GM10248 (cell line): ENCODE results near the gene NGEF.

ENCODE experiments used
- CTCF ChIA-PET: fragments of 300-600 bp; sonication (Branson Sonifier 250); formaldehyde crosslinking; extraction: SDS; loops from one replicate; lab custom pipeline; 2021; ENCODE audit warnings: antibody characterized with exemption; lab: Yijun Ruan, JAX
- POLR2A ChIA-PET: fragments of 350-650 bp; sonication (Branson Sonifier 250); formaldehyde crosslinking; extraction: SDS; loops from one replicate; lab custom pipeline; 2020; ENCODE audit warnings: antibody characterized with exemption; lab: Yijun Ruan, JAX
- DNase-seq: peaks from one replicate; pipeline ENCODE4 v3.0.0; 2012; ENCODE audit errors: extremely low spot score
- CTCF ChIP-seq: IDR thresholded peaks from 2 replicates; pipeline ENCODE4 v1.5.1; 2012; ENCODE audit warnings: mild to moderate bottlenecking, low read depth; ENCODE audit errors: extremely low read depth, missing control alignments, control extremely low read depth

NGEF gene

GRCh38 chr2:233017947-233018346 lies 4.9 kb upstream of the NGEF start:
- ChIA-PET POLR2A (no interaction called here), CTCF (interaction anchor here (1.1 to 1.5 kb wide), 3 partner anchors 11 to 408 kb away, joined by 3 to 6 read pairs (median 3); no protein-coding TSS in a partner anchor)
- no peak for DNase-seq
- no peak for TF ChIP-seq CTCF

GRCh38 chr2:233015019-233015645 lies 2.1 kb upstream of the NGEF start:
- DNase-seq, result no peak
- TF ChIP-seq CTCF, result no peak
- CTCF ChIA-PET, result no interaction called here

GRCh38 chr2:233013650-233014049 lies 594 bp upstream of the NGEF start:
- DNase-seq, result no peak
- POLR2A ChIA-PET, result no interaction called here
- no peak for TF ChIP-seq CTCF
- CTCF ChIA-PET, result interaction anchor here (0.9 kb wide), 1 partner anchor 15 kb away, joined by 4 read pairs; no protein-coding TSS in a partner anchor

More at GRCh38 chr2:233015019-233015645, 2.1 kb upstream of the NGEF start:
- POLR2A ChIA-PET, result no interaction called here

GRCh38 chr2:233012301-233012971 lies 620 bp downstream of the NGEF start:
- ChIA-PET CTCF (interaction anchor here (0.7 to 2.1 kb wide), 2 partner anchors 17 to 41 kb away, joined by 3 to 8 read pairs; no protein-coding TSS in a partner anchor), POLR2A (interaction anchor here (0.6 kb wide), 1 partner anchor 33 kb away, joined by 5 read pairs; no protein-coding TSS in a partner anchor)
- DNase-seq, result no peak
- no peak for TF ChIP-seq CTCF

- no peak for TF ChIP-seq CTCF
- ChIA-PET POLR2A (interaction anchor here (0.6 kb wide), 1 partner anchor 32 kb away, joined by 5 read pairs; no protein-coding TSS in a partner anchor), CTCF (interaction anchor here (0.7 to 2.1 kb wide), 3 partner anchors 17 to 50 kb away, joined by 3 to 8 read pairs (median 3); no protein-coding TSS in a partner anchor)
- no peak for DNase-seq
Measured at GRCh38 chr2:233011702-233012131, 1.3 kb downstream of the NGEF start.

- ChIA-PET CTCF (interaction anchor here (0.7 to 2.1 kb wide), 3 partner anchors 18 to 50 kb away, joined by 3 to 8 read pairs (median 3); no protein-coding TSS in a partner anchor), POLR2A (no interaction called here)
- TF ChIP-seq CTCF, result no peak
- no peak for DNase-seq
Measured at GRCh38 chr2:233011268-233011650, 1.8 kb downstream of the NGEF start.
